Calu3 (cell line): Measurements from ENCODE around the gene CDON. TPM values are rescaled to one million over a fixed set of nuclear protein-coding genes. Genes with fewer than 3 reads are reported as not detected.
"Not testable (repeated sequence)": the region's sequence is repeated elsewhere in the genome, so short reads cannot be mapped to it uniquely, and the experiment has no call there.

Experiments
- BruUV-seq: library from RNA; stranded (reverse); fragments of 400-500 nt; replicated peaks from 2 replicates; lab custom pipeline; 2021; lab: Mats Ljungman, UMichigan
- CTCF ChIA-PET: fragments of 300-600 bp; sonication (Branson Sonifier 250); formaldehyde crosslinking; loops from one replicate; lab custom pipeline; 2022; ENCODE audit warnings: antibody characterized with exemption; lab: Charles Lee
- DNase-seq: peaks from one replicate; pipeline ENCODE4 v3.0.0; 2022
- H3K27ac Mint-ChIP-seq: one replicate; pipeline ENCODE4 v1.8.0; 2022; ENCODE audit warnings: mixed read lengths; ENCODE audit not compliant: unreplicated experiment
- H3K27me3 Mint-ChIP-seq: one replicate; pipeline ENCODE4 v1.8.0; 2022; ENCODE audit warnings: mixed read lengths; ENCODE audit not compliant: unreplicated experiment
- H3K36me3 Mint-ChIP-seq: one replicate; pipeline ENCODE4 v1.8.0; 2022; ENCODE audit warnings: mild to moderate bottlenecking, moderate library complexity, mixed read lengths; ENCODE audit not compliant: insufficient read depth, unreplicated experiment
- H3K4me1 Mint-ChIP-seq: one replicate; pipeline ENCODE4 v1.8.0; 2022; ENCODE audit warnings: mild to moderate bottlenecking, low read depth, mixed read lengths; ENCODE audit not compliant: unreplicated experiment
- H3K4me3 Mint-ChIP-seq: one replicate; pipeline ENCODE4 v1.8.0; 2022; ENCODE audit warnings: mild to moderate bottlenecking, low read depth, moderate library complexity, mixed read lengths; ENCODE audit not compliant: unreplicated experiment
- H3K9me3 Mint-ChIP-seq: one replicate; pipeline ENCODE4 v1.8.0; 2022; ENCODE audit warnings: low read depth, mixed read lengths; ENCODE audit not compliant: unreplicated experiment
- CTCF ChIP-seq: fragments of 200-600 bp; IDR thresholded peaks from one replicate; pipeline ENCODE4 v1.8.0; 2022; ENCODE audit warnings: antibody characterized with exemption; ENCODE audit not compliant: unreplicated experiment
- intact Hi-C: fragments of 100-400 bp; cut with micrococcal nuclease; formaldehyde crosslinking; loops from one replicate; pipeline ENCODE4 v1.10.0; 2022; ENCODE audit not compliant: unreplicated experiment
- total RNA-seq: library from RNA; stranded (reverse); gene quantifications from 2 replicates; pipeline ENCODE4 v1.2.3, GENCODE V29; 2022

Gene CDON
- total RNA-seq, 1 experiment from 2014 or later, result 14.8 TPM

DNA sequence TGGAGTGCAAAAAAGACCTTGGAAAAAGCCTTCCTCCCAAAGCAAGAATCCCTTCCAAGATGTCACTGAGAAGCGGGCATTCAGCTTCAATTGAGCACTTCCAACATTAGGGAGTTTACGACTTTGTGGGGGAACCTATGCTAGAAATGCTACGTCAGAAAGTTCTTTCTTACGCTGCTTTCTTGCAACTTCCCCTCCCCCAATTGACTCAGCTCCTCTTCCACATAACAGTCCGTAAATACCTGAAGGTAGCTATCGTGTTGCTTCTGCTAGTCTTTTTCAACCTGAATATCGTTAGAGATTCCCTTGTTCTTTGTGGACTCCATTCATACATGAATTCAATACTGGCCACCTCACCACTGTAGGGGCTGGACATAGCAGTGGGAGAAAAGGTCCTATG, 69.8 kb downstream of the CDON start:
- TF ChIP-seq CTCF, result no peak
- no TSS peak for BruUV-seq
- no peaks in the 10 kb centered on the region for H3K36me3 Mint-ChIP-seq
- H3K9me3 Mint-ChIP-seq, result no peaks in the 10 kb centered on the region
- no peaks in the 10 kb centered on the region for H3K4me1 Mint-ChIP-seq
- intact Hi-C loops, result no loop called here
- no peaks in the 10 kb centered on the region for H3K27me3 Mint-ChIP-seq
- CTCF ChIA-PET, result no interaction called here
- DNase-seq, result no peak
- H3K4me3 Mint-ChIP-seq, result no peak overlapping the region
- no peak overlapping the region for H3K27ac Mint-ChIP-seq

DNA sequence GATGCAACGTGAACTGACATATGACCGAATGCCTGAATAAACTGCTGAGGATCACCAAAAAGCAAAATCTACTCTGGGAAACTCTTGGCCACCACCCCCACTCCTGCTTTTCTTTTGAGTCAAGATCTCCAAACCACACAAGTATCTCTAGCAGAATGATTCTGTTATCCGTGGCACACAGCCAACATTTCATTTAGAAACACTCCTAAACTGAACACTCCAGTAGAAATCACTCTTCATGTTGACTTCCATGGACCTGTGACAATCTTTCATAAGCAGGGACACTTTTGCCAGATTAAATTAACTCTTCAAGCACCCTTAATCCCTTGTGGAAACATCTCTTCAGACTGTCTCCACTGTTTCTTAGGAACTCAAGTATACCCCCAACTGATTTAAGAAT, 72.4 kb downstream of the CDON start:
- H3K27me3 Mint-ChIP-seq, result no peaks in the 10 kb centered on the region
- DNase-seq, result no peak
- CTCF ChIA-PET, result no interaction called here
- no peak overlapping the region for H3K27ac Mint-ChIP-seq
- BruUV-seq, result no TSS peak
- no peak for TF ChIP-seq CTCF
- H3K36me3 Mint-ChIP-seq, result no peaks in the 10 kb centered on the region
- no peaks in the 10 kb centered on the region for H3K4me1 Mint-ChIP-seq
- intact Hi-C loops, result no loop called here
- H3K9me3 Mint-ChIP-seq, result no peaks in the 10 kb centered on the region
- no peak overlapping the region for H3K4me3 Mint-ChIP-seq

GRCh38 chr11:125987066-125987641, 75.5 kb downstream of the CDON start:
- Mint-ChIP-seq H3K27me3 (no peaks in the 10 kb centered on the region), H3K36me3 (no peaks in the 10 kb centered on the region), H3K9me3 (no peaks in the 10 kb centered on the region), H3K4me1 (no peaks in the 10 kb centered on the region), H3K4me3 (no peak overlapping the region), H3K27ac (no peak overlapping the region)
- BruUV-seq, result no TSS peak
- CTCF ChIA-PET, result no interaction called here
- intact Hi-C loops, result no loop called here
- no peak for TF ChIP-seq CTCF
- DNase-seq, result no peak

DNA sequence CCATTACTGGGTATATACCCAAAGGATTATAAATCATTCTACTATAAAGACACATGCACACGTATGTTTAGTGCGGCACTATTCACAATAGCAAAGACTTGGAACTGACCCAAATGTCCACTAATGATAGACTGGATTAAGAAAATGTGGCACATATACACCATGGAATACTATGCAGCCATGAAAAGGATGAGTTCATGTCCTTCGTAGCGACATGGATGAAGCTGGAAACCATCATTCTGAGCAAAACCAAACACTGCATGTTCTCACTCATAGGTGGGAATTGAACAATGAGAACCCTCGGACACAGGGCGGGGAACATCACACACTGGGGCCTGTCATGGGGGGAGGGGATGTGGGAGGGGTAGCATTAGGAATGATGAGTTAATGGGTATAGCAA, 76.7 kb downstream of the CDON start:
- H3K4me1 Mint-ChIP-seq, H3K4me3 Mint-ChIP-seq, H3K27ac Mint-ChIP-seq, intact Hi-C loops, BruUV-seq, DNase-seq, H3K9me3 Mint-ChIP-seq, H3K27me3 Mint-ChIP-seq, H3K36me3 Mint-ChIP-seq, CTCF ChIA-PET: not testable (repeated sequence)

GRCh38 chr11:125982348-125982730, 80.3 kb downstream of the CDON start:
- H3K27me3 Mint-ChIP-seq, result no peaks in the 10 kb centered on the region
- no peak overlapping the region for H3K4me3 Mint-ChIP-seq

More at GRCh38 chr11:125982348-125982730, 80.3 kb downstream of the CDON start:
- no peak for TF ChIP-seq CTCF
- no peak for DNase-seq
- H3K36me3 Mint-ChIP-seq, result no peaks in the 10 kb centered on the region
- no peak overlapping the region for H3K27ac Mint-ChIP-seq
- CTCF ChIA-PET, result no interaction called here
- intact Hi-C loops, result no loop called here
- no peaks in the 10 kb centered on the region for H3K4me1 Mint-ChIP-seq
- BruUV-seq, result no TSS peak
- no peaks in the 10 kb centered on the region for H3K9me3 Mint-ChIP-seq
